GM10847 (cell line): ENCODE measurements around the gene CACNB4.

Experiments
- POLR2A ChIP-seq: IDR thresholded peaks from 2 replicates; pipeline ENCODE4 v1.6.1; 2011; ENCODE audit not compliant: insufficient read length; ENCODE audit errors: extremely low read depth

Gene CACNB4

DNA sequence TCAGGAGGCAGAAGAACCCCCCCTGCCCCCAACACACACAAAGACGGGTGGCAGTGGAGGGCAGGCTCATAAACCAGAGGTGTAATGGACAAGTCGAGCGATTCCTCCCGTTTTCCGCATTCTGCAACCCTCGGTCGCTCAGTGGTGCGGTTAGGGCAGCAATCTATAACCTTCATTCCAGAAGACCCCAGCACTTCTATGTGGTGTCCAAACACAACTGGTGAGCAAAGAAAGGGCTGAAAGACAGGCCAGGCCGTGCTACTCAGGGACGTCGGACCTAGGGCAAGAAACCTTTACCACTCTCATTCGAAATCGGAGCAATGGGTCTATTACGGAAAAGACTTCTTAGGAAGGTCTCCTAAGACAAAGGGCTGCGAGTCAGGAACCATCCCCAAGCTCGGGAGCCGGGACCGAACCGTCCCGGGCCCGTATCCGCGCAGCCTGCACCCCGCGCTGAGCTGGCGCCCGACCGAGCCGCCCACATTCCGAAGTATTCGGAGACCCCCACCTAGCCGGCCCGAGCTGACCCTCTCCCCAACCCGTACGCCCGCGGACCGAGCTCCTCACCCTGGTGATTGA is 271.2 kb downstream of the CACNB4 start:
- no peak for TF ChIP-seq POLR2A

GRCh38 chr2:151826737-151827157 is 272.1 kb downstream of the CACNB4 start:
- TF ChIP-seq POLR2A: no peak

DNA sequence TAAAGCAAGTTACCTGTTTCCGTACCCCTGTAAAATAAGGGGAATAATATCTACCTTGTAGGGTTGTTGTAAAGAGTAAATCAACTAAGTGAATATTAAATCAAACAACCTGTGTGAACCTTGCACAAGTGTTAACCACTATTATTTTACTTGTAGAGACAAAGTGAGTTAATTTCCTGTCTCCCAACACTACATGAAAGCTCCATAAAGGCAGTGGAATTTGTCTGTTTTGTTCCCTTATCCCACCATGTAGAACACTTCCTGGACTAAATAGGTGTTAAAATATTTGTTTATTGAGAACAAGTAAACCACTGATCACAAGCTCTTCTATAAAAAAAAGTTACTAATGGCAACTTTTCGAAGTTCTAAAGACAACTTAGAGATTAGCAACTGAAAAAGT is 274.0 kb downstream of the CACNB4 start:
- no peak for TF ChIP-seq POLR2A

DNA sequence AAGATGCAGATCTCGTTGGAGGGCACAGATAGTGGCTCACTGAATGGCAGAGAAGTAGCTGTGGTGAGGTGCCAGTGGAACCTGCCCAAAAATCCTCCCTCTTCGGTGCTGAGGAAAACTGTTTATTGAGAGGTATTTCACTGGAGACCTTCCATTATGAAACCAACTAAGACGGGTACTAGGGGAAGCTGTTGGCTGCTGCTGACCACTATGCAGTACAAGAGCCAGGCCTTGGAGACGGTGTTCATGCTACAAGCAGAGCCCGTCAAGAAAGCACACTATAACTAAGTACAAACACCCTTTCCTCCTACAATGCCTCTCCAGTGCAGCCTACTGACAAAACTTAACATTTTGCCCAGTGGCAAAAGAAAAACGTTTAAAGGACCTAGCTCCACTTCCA is 275.2 kb downstream of the CACNB4 start:
- TF ChIP-seq POLR2A: no peak

DNA sequence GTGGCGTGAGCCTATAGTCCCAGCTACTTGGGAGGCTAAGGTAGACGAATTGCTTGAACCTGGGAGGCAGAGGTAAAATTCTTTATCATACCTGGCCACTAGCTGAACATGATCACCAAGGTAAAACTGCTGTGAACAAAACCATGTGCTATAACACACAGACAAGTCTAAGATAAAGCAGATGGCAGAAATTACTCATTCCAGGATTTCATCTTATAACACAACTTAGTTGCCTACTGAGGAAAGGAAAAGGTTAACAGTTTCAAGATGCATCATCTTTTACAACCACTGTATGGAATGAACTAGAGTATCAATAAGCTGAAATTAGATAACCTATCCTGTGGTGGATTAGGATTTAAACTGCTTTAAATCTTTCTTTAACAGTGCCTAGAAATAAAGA is 278.9 kb downstream of the CACNB4 start:
- TF ChIP-seq POLR2A: no peak

GRCh38 chr2:151817929-151818328 is 280.9 kb downstream of the CACNB4 start:
- no peak for TF ChIP-seq POLR2A

- TF ChIP-seq POLR2A: no peak
Measured at GRCh38 chr2:151816843-151817242, 282.0 kb downstream of the CACNB4 start.

DNA sequence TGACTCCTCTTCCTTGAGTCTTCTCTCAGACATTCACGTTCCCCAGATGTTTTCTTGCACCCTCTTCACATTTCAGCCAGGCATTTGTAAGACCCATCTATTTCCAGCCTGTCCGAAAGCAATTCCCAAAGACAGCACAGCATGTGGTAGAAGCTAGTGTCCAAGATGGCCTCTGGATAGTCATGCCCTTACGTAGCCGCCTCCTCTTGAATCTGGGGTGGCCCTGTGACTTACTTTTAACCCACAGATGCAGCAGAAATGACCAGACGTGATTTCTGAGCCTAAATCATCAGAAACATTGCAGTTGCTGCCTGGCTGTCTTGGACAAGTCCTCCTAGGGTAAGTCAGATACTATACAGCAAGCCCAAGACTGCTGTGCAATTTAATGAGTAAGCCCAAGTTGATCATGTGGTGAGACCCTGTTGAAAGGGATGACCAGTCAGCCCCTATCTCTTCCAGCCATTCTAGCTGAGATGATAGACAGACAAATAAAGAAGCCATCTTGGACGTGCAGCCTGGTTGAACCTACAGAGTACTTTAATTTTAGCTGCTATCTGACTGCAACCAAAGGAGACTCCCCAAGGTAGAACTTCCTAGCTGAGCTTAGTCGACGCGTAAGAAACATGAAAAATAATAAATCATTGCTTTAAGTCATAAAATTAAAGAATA is 282.9 kb downstream of the CACNB4 start:
- no peak for TF ChIP-seq POLR2A

DNA sequence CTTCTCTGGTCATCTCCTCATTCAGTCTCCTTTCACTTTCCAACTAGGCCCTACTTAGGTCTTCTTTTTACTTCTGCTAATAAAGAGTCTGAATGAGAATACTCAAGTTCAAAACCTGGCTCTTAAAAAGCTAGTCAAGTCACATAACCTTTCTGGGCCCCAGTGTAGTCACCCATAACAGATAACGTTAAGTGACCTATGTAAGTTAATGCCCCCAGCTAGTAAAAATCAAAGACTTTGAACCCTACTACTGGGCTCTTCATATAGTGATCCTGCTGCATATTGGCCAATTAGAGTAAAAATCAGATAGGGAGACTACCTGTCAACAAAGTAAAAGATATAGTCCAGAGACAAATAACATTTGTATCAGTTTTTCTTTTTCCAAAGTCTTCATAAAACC is 288.4 kb downstream of the CACNB4 start:
- TF ChIP-seq POLR2A: no peak

DNA sequence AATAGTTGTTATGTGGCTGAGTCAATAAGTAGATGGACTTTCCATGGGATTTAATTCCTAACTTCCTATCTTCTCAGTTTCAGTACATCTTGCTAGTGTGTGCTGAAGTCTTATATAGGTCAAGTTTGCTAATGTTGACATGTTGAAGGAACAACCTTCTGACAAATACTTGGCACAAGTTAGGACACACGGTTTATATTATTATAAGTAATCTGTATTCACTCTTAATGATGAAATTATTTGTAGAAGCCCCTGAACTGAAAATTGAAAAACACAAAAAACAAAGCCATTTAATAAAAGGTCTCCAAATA is 289.8 kb downstream of the CACNB4 start:
- TF ChIP-seq POLR2A: no peak

DNA sequence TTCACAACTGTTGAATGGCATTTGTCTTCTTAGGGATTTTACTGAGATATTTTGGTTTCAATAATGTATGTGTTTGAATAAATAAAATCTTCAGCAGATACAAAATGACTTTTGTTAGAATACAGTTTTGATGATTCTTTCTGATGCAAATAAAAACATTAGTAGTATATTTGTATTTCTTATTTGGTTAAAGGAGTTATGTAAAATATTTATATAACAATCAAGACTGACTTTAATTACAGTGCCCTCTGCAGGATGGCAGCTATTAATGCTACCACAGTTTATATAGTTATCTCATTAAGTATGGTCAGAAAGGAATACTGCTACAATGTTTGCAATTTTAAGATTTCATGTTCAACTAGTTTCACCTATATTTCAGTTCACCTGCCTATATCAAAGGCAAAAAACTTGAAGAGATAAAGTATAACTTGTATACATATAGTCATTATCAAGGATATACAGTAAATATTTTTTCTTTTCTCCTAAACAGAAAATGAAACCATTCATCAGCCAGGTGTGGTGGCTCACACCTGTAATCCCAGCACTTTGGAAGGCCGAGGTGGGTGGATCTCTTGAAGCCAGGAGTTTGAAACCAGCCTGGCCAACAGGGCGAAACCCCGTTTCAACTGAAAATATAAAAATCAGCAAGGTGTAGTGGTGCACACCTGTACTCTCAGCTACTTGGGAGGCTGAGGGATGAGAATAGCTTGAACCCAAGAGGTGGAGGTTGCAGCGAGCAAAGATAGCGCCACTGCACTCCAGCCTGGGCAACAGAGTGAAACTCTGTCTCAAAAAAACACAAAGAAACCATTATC is 290.4 kb downstream of the CACNB4 start:
- TF ChIP-seq POLR2A: no peak

DNA sequence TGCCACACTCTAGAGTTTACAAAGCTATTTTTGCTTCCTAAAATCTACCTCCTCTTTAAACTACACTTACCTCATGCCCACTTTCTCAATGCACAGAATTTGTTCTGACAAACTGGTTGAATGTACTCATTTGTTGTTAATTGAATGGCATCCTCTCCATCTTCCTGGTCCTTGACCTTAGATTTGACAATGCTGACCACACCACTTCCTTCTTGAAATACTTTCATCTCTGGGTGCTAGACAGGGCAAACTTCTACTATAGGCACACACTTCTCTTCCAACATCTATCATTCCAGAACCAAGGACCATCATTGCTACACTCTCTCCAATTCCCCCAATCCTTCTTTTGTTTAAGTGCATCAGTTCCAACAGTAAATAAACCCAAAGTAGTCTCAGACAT is 292.9 kb downstream of the CACNB4 start:
- no peak for TF ChIP-seq POLR2A

- TF ChIP-seq POLR2A: no peak
Measured at GRCh38 chr2:151805343-151805742, 293.5 kb downstream of the CACNB4 start.

GRCh38 chr2:151803811-151804210 is 295.0 kb downstream of the CACNB4 start:
- no peak for TF ChIP-seq POLR2A

DNA sequence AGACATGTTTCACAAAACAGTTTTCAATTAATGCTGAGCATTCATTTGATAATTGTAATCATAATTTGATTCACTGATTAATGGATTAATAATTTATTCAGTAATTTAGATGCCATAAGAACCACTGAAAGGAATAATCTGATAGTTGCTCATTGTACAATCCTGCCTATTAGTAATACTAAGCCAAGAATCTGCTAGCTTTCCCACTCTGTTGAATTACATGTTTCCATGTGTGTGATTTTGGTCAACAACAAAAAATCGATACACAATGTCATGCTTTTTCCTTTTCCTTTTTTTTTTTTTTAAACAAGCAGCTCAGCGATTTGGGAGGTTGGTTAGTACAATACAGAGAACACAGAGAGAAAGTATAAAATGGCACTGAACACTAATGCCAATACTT is 296.5 kb downstream of the CACNB4 start:
- TF ChIP-seq POLR2A: no peak

DNA sequence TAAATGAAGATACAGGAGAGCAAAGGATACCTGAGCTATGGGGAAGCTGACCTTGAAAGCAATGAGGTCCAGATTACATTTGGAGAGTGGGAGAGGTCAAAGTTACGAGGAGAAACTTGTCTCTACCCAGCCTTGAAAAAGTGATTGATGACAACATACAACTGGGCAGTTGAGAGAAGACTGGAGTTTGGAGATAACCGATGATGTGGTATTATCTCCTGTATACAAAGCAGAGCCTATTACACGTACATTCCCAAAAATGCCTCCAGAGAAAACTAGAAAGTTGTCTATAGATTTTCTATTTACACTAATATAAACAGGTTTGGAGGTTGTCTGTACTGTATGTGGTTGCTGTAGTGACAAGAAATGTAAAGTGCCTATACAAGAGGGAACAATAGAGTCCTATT is 299.0 kb downstream of the CACNB4 start:
- TF ChIP-seq POLR2A: no peak
